ENCODE results near the gene COL6A2. TPM values are rescaled to one million over a fixed set of nuclear protein-coding genes. Genes with fewer than 3 reads are reported as not detected.

The COL6A2 gene
- total RNA-seq, 1 donor from 2014 or later, result 459 TPM

- Histone ChIP-seq H3K4me3 (ENCODE audit: low read length in 3 of 3) (no peak overlapping the region), H3K27me3 (ENCODE audit: control insufficient read depth in 3 of 3, insufficient read depth in 3 of 3, low read length in 3 of 3) (peaks cover 6 to 14% (median 11%) of the 10 kb centered on the region in 3 donors), H3K36me3 (ENCODE audit: control insufficient read depth in 3 of 3, insufficient read depth in 3 of 3, low read length in 3 of 3) (no peaks in the 10 kb centered on the region), H3K9ac (ENCODE audit: low read depth in 1 of 3, low read length in 3 of 3) (no peak overlapping the region), H3K4me1 (ENCODE audit: control insufficient read depth in 3 of 3, insufficient read depth in 3 of 3, low read length in 3 of 3) (peaks cover 0 to 14% (median 11%) of the 10 kb centered on the region in 3 donors), H3K27ac (ENCODE audit: low read depth, low read length) (no peak overlapping the region), H3K9me3 (ENCODE audit: control insufficient read depth in 3 of 3, low read length in 3 of 3) (no peaks in the 10 kb centered on the region)
These were observed 56.4 kb downstream of the COL6A2 start for GRCh38 chr21:46154155-46154954.

DNA sequence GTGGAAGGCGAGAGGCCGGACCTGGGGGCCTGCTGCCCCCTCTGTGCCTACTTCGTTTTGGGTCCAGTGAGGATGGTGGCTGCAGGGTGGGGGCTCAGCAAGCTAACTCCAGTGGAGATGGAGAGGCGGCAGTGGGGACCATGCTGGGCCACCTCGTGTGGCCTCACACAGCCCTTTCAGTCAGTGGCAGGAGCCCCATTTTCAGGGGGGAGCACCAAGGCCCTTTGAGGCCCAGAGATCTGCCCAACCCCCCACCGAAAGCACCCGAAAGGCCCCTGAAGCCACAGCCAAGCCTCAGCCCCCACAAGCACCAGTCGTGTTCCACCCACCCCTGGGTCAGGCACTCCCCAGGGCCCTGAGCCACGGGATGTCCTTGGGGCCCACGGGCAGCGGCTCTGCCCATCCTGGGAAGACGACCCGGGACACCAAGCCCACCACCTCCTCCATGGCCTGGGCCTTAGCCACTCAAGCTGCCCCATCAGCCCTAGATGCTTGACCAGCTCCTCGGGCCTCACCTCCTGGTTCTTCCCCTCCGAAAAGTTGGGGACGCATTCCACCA lies 57.1 kb downstream of the COL6A2 start:
- Histone ChIP-seq H3K9me3 (ENCODE audit: control insufficient read depth in 3 of 3, low read length in 3 of 3) (no peaks in the 10 kb centered on the region), H3K27ac (ENCODE audit: low read depth, low read length) (no peak overlapping the region), H3K4me1 (ENCODE audit: control insufficient read depth in 3 of 3, insufficient read depth in 3 of 3, low read length in 3 of 3) (peaks cover 0 to 14% (median 11%) of the 10 kb centered on the region in 3 donors), H3K9ac (ENCODE audit: low read depth in 1 of 3, low read length in 3 of 3) (no peak overlapping the region), H3K36me3 (ENCODE audit: control insufficient read depth in 3 of 3, insufficient read depth in 3 of 3, low read length in 3 of 3) (no peaks in the 10 kb centered on the region), H3K27me3 (ENCODE audit: control insufficient read depth in 3 of 3, insufficient read depth in 3 of 3, low read length in 3 of 3) (peaks cover 6 to 13% (median 11%) of the 10 kb centered on the region in 3 donors), H3K4me3 (ENCODE audit: low read length in 3 of 3) (no peak overlapping the region)

- Histone ChIP-seq H3K9me3 (ENCODE audit: control insufficient read depth in 3 of 3, low read length in 3 of 3) (no peaks in the 10 kb centered on the region), H3K36me3 (ENCODE audit: control insufficient read depth in 3 of 3, insufficient read depth in 3 of 3, low read length in 3 of 3) (no peaks in the 10 kb centered on the region), H3K4me1 (ENCODE audit: control insufficient read depth in 3 of 3, insufficient read depth in 3 of 3, low read length in 3 of 3) (peaks cover 0 to 14% (median 11%) of the 10 kb centered on the region in 3 donors), H3K4me3 (ENCODE audit: low read length in 3 of 3) (no peak within 1 kb of the TSS), H3K27ac (ENCODE audit: low read depth, low read length) (no peak within 1 kb of the TSS), H3K9ac (ENCODE audit: low read depth in 1 of 3, low read length in 3 of 3) (no peak within 1 kb of the TSS), H3K27me3 (ENCODE audit: control insufficient read depth in 3 of 3, insufficient read depth in 3 of 3, low read length in 3 of 3) (peaks cover 3 to 6% (median 5%) of the 10 kb centered on the region in 3 donors)
These were observed 57.8 kb downstream of the COL6A2 start, which contains the start of gene FTCD for GRCh38 chr21:46155514-46156377. Gene FTCD, minus strand, starts transcription at chr21:46155579. Its CDS starts 56 bp downstream, at chr21:46155523.

DNA sequence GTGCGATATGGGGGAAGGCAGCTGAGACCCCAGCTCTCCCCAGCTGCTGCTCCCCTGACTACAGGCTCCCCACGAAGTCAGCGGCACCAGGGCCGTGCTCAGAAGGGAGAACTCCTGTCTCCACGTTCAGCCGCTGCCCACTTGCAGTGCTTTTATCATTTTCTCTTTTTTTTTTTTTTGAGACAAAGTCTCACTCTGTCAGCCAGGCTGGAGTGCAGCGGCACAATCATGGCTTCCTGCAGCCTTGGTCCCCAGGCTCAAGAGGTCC lies 58.4 kb downstream of the COL6A2 start:
- Histone ChIP-seq H3K9ac (ENCODE audit: low read depth in 1 of 3, low read length in 3 of 3) (no peak overlapping the region), H3K36me3 (ENCODE audit: control insufficient read depth in 3 of 3, insufficient read depth in 3 of 3, low read length in 3 of 3) (no peaks in the 10 kb centered on the region), H3K9me3 (ENCODE audit: control insufficient read depth in 3 of 3, low read length in 3 of 3) (no peaks in the 10 kb centered on the region), H3K27ac (ENCODE audit: low read depth, low read length) (no peak overlapping the region), H3K27me3 (ENCODE audit: control insufficient read depth in 3 of 3, insufficient read depth in 3 of 3, low read length in 3 of 3) (peaks cover 3 to 5% (median 4%) of the 10 kb centered on the region in 3 donors), H3K4me3 (ENCODE audit: low read length in 3 of 3) (no peak overlapping the region), H3K4me1 (ENCODE audit: control insufficient read depth in 3 of 3, insufficient read depth in 3 of 3, low read length in 3 of 3) (peaks cover 0 to 14% (median 11%) of the 10 kb centered on the region in 3 donors)

DNA sequence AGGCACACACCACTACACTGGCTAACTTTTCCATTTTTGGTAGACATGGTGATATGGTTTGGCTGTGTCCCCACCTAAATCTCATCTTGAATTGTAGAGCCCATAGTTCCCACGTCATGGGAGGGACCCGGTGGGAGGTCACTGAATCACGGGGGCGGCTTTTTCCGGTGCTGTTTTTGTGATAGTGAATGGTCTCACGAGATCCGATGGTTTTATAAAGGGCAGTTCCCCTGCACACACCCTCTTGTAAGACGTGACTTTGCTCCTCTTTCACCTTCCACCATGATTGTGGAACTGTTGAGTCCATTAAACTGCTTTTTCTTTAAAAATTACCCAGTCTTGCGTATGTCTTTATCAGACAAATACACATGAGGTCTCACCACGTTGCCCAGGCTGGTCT lies 58.8 kb downstream of the COL6A2 start:
- H3K4me1 ChIP-seq (ENCODE audit: control insufficient read depth in 3 of 3, insufficient read depth in 3 of 3, low read length in 3 of 3), result peaks cover 0 to 14% (median 11%) of the 10 kb centered on the region in 3 donors
- H3K9me3 ChIP-seq (ENCODE audit: control insufficient read depth in 3 of 3, low read length in 3 of 3), result no peaks in the 10 kb centered on the region
- no peak overlapping the region for H3K9ac ChIP-seq (ENCODE audit: low read depth in 1 of 3, low read length in 3 of 3)
- no peak overlapping the region for H3K27ac ChIP-seq (ENCODE audit: low read depth, low read length)
- no peaks in the 10 kb centered on the region for H3K36me3 ChIP-seq (ENCODE audit: control insufficient read depth in 3 of 3, insufficient read depth in 3 of 3, low read length in 3 of 3)
- peaks cover 3 to 8% (median 5%) of the 10 kb centered on the region in 3 donors for H3K27me3 ChIP-seq (ENCODE audit: control insufficient read depth in 3 of 3, insufficient read depth in 3 of 3, low read length in 3 of 3)
- H3K4me3 ChIP-seq (ENCODE audit: low read length in 3 of 3), result no peak overlapping the region

GRCh38 chr21:46157396-46157986 lies 59.6 kb downstream of the COL6A2 start:
- peaks cover 0 to 9% (median 3%) of the 10 kb centered on the region in 3 donors for H3K27me3 ChIP-seq (ENCODE audit: control insufficient read depth in 3 of 3, insufficient read depth in 3 of 3, low read length in 3 of 3)
- no peak overlapping the region for H3K27ac ChIP-seq (ENCODE audit: low read depth, low read length)
- H3K9me3 ChIP-seq (ENCODE audit: control insufficient read depth in 3 of 3, low read length in 3 of 3), result no peaks in the 10 kb centered on the region
- no peaks in the 10 kb centered on the region for H3K36me3 ChIP-seq (ENCODE audit: control insufficient read depth in 3 of 3, insufficient read depth in 3 of 3, low read length in 3 of 3)
- peaks cover 0 to 12% (median 11%) of the 10 kb centered on the region in 3 donors for H3K4me1 ChIP-seq (ENCODE audit: control insufficient read depth in 3 of 3, insufficient read depth in 3 of 3, low read length in 3 of 3)
- no peak overlapping the region for H3K9ac ChIP-seq (ENCODE audit: low read depth in 1 of 3, low read length in 3 of 3)
- no peak overlapping the region for H3K4me3 ChIP-seq (ENCODE audit: low read length in 3 of 3)

DNA sequence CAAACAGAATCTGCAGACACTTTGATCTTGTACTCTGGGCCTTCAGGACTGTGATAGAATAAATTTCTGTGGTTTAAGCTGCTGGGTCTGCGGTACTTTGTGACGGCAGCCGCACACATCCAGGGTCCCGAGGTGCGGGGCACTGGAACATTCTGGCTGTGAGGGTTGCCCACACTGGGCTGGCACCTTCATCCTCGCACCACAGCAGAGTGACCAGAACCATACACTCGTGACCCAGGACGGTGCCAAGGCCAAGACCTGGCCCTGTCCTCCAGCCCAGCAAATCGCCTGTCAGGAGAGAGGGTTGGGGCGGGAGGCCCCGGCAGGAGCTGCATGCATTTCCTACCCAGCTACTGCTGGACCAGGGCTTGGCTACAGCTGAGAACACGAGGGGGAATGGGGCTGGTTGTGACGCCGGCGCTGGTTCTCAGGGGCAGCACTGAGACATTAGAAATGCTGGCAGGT lies 60.1 kb downstream of the COL6A2 start:
- no peaks in the 10 kb centered on the region for H3K9me3 ChIP-seq (ENCODE audit: control insufficient read depth in 3 of 3, low read length in 3 of 3)
- no peak overlapping the region for H3K4me3 ChIP-seq (ENCODE audit: low read length in 3 of 3)
- peaks cover 0 to 7% (median 6%) of the 10 kb centered on the region in 3 donors for H3K4me1 ChIP-seq (ENCODE audit: control insufficient read depth in 3 of 3, insufficient read depth in 3 of 3, low read length in 3 of 3)
- H3K27me3 ChIP-seq (ENCODE audit: control insufficient read depth in 3 of 3, insufficient read depth in 3 of 3, low read length in 3 of 3), result peaks cover 0 to 5% (median 3%) of the 10 kb centered on the region in 3 donors
- no peak overlapping the region for H3K27ac ChIP-seq (ENCODE audit: low read depth, low read length)
- no peaks in the 10 kb centered on the region for H3K36me3 ChIP-seq (ENCODE audit: control insufficient read depth in 3 of 3, insufficient read depth in 3 of 3, low read length in 3 of 3)
- no peak overlapping the region for H3K9ac ChIP-seq (ENCODE audit: low read depth in 1 of 3, low read length in 3 of 3)

DNA sequence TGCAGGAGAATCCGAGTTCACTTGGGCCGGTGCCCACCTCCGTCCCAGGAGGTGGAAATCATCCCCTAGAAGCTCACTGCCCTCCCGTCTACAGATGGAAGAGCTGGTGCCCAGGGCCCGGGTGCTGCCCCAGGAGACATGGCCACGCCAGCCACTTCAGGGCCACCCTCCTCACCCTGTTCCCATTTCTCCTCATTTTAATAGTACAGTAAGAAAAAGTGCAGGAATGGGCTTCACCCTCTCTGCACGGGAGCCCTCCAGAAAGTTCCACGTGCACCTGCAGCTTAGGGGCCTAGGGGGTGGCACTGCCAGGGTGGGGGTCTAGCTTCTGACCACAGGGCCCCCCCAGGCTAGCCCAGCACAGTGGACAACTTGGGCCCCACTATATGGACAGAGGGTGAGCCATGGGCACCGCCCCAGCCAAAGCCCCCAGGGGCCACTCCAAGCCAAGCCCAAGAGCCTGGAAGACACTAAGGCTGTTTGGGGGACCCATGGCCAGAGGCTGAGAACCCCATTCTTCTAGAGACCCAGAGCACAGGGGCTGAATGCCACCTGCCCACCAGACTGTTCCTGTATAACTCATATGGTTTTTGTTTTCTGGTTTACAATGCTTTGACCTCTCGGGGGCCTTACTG lies 60.9 kb downstream of the COL6A2 start:
- H3K9ac ChIP-seq (ENCODE audit: low read depth in 1 of 3, low read length in 3 of 3), result no peak overlapping the region
- H3K27me3 ChIP-seq (ENCODE audit: control insufficient read depth in 3 of 3, insufficient read depth in 3 of 3, low read length in 3 of 3), result peaks cover 0 to 5% (median 0%) of the 10 kb centered on the region in 3 donors
- H3K36me3 ChIP-seq (ENCODE audit: control insufficient read depth in 3 of 3, insufficient read depth in 3 of 3, low read length in 3 of 3), result no peaks in the 10 kb centered on the region
- H3K4me1 ChIP-seq (ENCODE audit: control insufficient read depth in 3 of 3, insufficient read depth in 3 of 3, low read length in 3 of 3), result no peaks in the 10 kb centered on the region
- H3K4me3 ChIP-seq (ENCODE audit: low read length in 3 of 3), result no peak overlapping the region
- H3K27ac ChIP-seq (ENCODE audit: low read depth, low read length), result no peak overlapping the region
- H3K9me3 ChIP-seq (ENCODE audit: control insufficient read depth in 3 of 3, low read length in 3 of 3), result no peaks in the 10 kb centered on the region

- Histone ChIP-seq H3K27ac (ENCODE audit: low read depth, low read length) (no peak overlapping the region), H3K27me3 (ENCODE audit: control insufficient read depth in 3 of 3, insufficient read depth in 3 of 3, low read length in 3 of 3) (peaks cover 0 to 5% (median 0%) of the 10 kb centered on the region in 3 donors), H3K9me3 (ENCODE audit: control insufficient read depth in 3 of 3, low read length in 3 of 3) (no peaks in the 10 kb centered on the region), H3K4me1 (ENCODE audit: control insufficient read depth in 3 of 3, insufficient read depth in 3 of 3, low read length in 3 of 3) (no peaks in the 10 kb centered on the region), H3K36me3 (ENCODE audit: control insufficient read depth in 3 of 3, insufficient read depth in 3 of 3, low read length in 3 of 3) (no peaks in the 10 kb centered on the region), H3K9ac (ENCODE audit: low read depth in 1 of 3, low read length in 3 of 3) (no peak overlapping the region), H3K4me3 (ENCODE audit: low read length in 3 of 3) (no peak overlapping the region)
These were observed 61.5 kb downstream of the COL6A2 start for GRCh38 chr21:46159390-46159789.
